ENCODE results near the gene DNAH12. TPM values are rescaled to one million over a fixed set of nuclear protein-coding genes. Genes with fewer than 3 reads are reported as not detected.
A peak's percentile ranks its signal among the peaks of the same experiment; 100 is the strongest.

DNAH12 gene
- total and polyA plus RNA-seq, 2 of the 4 experiments (the other 2 are of a cell fraction): under 0.01 to 0.02 TPM

DNA sequence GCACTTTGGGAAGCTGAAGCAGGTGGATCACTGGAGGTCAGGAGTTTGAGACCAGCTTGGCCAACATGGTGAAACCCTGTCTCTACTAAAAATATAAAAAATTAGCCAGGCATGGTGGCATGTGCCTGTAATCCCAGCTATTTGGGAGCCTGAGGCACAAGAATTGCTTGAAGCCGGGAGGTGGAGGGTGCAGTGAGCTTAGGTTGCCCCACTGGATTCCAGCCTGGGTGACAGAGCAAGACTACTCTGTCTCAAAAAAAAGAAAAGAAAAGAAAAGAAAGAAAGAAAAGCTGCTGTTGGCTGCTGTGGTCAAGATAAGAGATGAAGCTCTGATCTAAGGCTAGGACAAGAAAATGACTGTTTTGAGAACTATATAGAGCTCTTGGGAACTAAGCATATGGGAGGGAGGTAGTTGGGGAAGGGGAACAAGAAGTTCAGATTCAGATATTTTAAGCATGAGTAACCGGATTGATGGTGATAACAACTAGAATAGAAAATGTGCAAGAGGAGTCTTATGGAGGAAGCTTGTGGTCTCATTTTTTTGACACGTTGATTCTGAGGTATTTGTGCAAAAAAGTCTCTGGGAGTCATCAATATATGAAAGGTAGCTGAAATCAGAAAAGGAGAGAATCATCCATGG lies 25.7 kb downstream of the DNAH12 start:
- in situ Hi-C loops (cut with MboI; ENCODE audit: low sequenced_read_pairs): no loop called here

More for the DNA sequence above, 25.7 kb downstream of the DNAH12 start:
- H3K36me3 ChIP-seq (ENCODE audit: control insufficient read depth, insufficient read depth, low read length): no peaks in the 10 kb centered on the region
- DNase-seq (peak; percentile 2), ATAC-seq (ENCODE audit: low read depth) (no peak)
- no peak overlapping the region for H2BK15ac ChIP-seq (ENCODE audit: low read depth, low read length)
- no peaks in the 10 kb centered on the region for H4K20me1 ChIP-seq (ENCODE audit: insufficient read depth, low read length)
- no peak for TF ChIP-seq SMC3 (IDR thresholded peaks at IDR 0.05; ENCODE audit: low read depth, low read length)
- no peak overlapping the region for H4K5ac ChIP-seq (ENCODE audit: low read depth, low read length)
- H2BK5ac ChIP-seq (ENCODE audit: low read depth, low read length, poor library complexity, severe bottlenecking): no peak overlapping the region
- no peaks in the 10 kb centered on the region for H3K9me1 ChIP-seq (ENCODE audit: insufficient read depth, low read length)
- H3K9me3 ChIP-seq (ENCODE audit: control insufficient read depth, insufficient read depth, low read length): no peaks in the 10 kb centered on the region
- no TSS peak for BruUV-seq (replicated peaks)
- no peak overlapping the region for H2BK20ac ChIP-seq (ENCODE audit: low read depth, low read length)
- H2AFZ ChIP-seq (replicated peaks; ENCODE audit: low read length, poor library complexity): no peak overlapping the region
- no peaks in the 10 kb centered on the region for H3K27me3 ChIP-seq (ENCODE audit: control insufficient read depth, insufficient read depth, low read length)
- no peak overlapping the region for H3K4me2 ChIP-seq (ENCODE audit: low read depth, low read length)
- H3K9ac ChIP-seq (ENCODE audit: low read depth, low read length): no peak overlapping the region
- H2BK120ac ChIP-seq (ENCODE audit: low read depth, low read length): no peak overlapping the region
- intact Hi-C loops (cut with micrococcal nuclease): no loop called here
- H3K56ac ChIP-seq (ENCODE audit: extremely low read depth, insufficient read depth, low read length): no peak overlapping the region
- ChIA-PET CTCF (interaction anchor here (0.6 to 1.5 kb wide), 2 partner anchors 16 to 278 kb away, joined by 3 to 4 read pairs; no protein-coding TSS in a partner anchor), POLR2A (ENCODE audit: unreplicated experiment) (no interaction called here)
- H2AK5ac ChIP-seq (ENCODE audit: low read depth, low read length): no peak overlapping the region
- H3K23ac ChIP-seq (ENCODE audit: low read depth, low read length): no peak overlapping the region
- H3K27ac ChIP-seq (ENCODE audit: insufficient read depth, low read length): no peak overlapping the region
- H4K8ac ChIP-seq (ENCODE audit: low read depth in 2 of 2, low read length in 2 of 2): no peak overlapping the region
- H3K79me1 ChIP-seq (ENCODE audit: low read depth in 1 of 2, low read length in 2 of 2): no peaks in the 10 kb centered on the region
- H3K4me3 ChIP-seq (ENCODE audit: insufficient read depth, low read depth, low read length): no peak overlapping the region
- no peak overlapping the region for H3K18ac ChIP-seq (ENCODE audit: low read depth, low read length)
- H2AK9ac ChIP-seq (replicated peaks; ENCODE audit: low read depth, low read length, poor library complexity): no peak overlapping the region
- dilution Hi-C loops (cut with HindIII; ENCODE audit: low sequenced_read_pairs, unreplicated experiment): no loop called here
- H3K4ac ChIP-seq (ENCODE audit: low read depth, low read length): no peak overlapping the region
- H4K91ac ChIP-seq (ENCODE audit: insufficient read depth, low read depth, low read length): no peak overlapping the region
- WGBS, 2 experiments (ENCODE audit: extremely low coverage in 2 of 2, insufficient read length in 1 of 2): 40% methylated on average over 1 of the region's 3 CpGs; no CpG with 5 or more reads in 1 of the 2 experiments
- H3K14ac ChIP-seq (replicated peaks; ENCODE audit: low read depth, low read length): no peak overlapping the region
- H3K4me1 ChIP-seq (ENCODE audit: control insufficient read depth, insufficient read depth, low read length): no peaks in the 10 kb centered on the region

All from IMR-90 (cell line).